H9 (cell line): ENCODE measurements around the gene NSUN2. TPM values are rescaled to one million over a fixed set of nuclear protein-coding genes. Genes with fewer than 3 reads are reported as not detected.

Experiments used
- DNase-seq: peaks from one replicate; pipeline ENCODE4 v3.0.0-alpha.2; 2017
- H2AFZ ChIP-seq: one replicate; pipeline ENCODE4 v1.6.1; 2013; ENCODE audit warnings: mild to moderate bottlenecking, low read length, control low read depth, moderate library complexity
- H2AK5ac ChIP-seq: 2 replicates; pipeline ENCODE4 v1.6.1; 2013; ENCODE audit warnings: low read length, control low read depth, mixed read lengths; ENCODE audit not compliant: insufficient read length
- H2BK120ac ChIP-seq: one replicate; pipeline ENCODE4 v1.6.1; 2013; ENCODE audit warnings: low read depth, mild to moderate bottlenecking, low read length, control low read depth, inconsistent platforms; ENCODE audit not compliant: poor library complexity, severe bottlenecking
- H2BK12ac ChIP-seq: 2 replicates; pipeline ENCODE4 v1.6.1; 2013; ENCODE audit warnings: low read length, control low read depth, mixed read lengths, low read depth; ENCODE audit not compliant: insufficient read length
- H2BK15ac ChIP-seq: 2 replicates; pipeline ENCODE4 v1.6.1; 2013; ENCODE audit warnings: low read depth, low read length, control low read depth
- H2BK20ac ChIP-seq: one replicate; pipeline ENCODE4 v1.6.1; 2013; ENCODE audit warnings: low read depth, mild to moderate bottlenecking, low read length, control low read depth, inconsistent platforms; ENCODE audit not compliant: poor library complexity, severe bottlenecking
- H2BK5ac ChIP-seq: 2 replicates; pipeline ENCODE4 v1.6.1; 2013; ENCODE audit warnings: low read length, control low read depth, mixed read lengths; ENCODE audit not compliant: insufficient read length
- H3K14ac ChIP-seq: 2 replicates; pipeline ENCODE4 v1.6.1; 2013; ENCODE audit warnings: low read length, control low read depth; ENCODE audit not compliant: insufficient read depth
- H3K18ac ChIP-seq: 2 replicates; pipeline ENCODE4 v1.6.1; 2013; ENCODE audit warnings: low read depth, mild to moderate bottlenecking, mixed read lengths, low read length, control low read depth; ENCODE audit not compliant: insufficient read length
- H3K23ac ChIP-seq: 2 replicates; pipeline ENCODE4 v1.6.1; 2013; ENCODE audit warnings: low read length, control low read depth, mixed read lengths, low read depth; ENCODE audit not compliant: insufficient read length
- H3K23me2 ChIP-seq: 2 replicates; pipeline ENCODE4 v1.6.1; 2013; ENCODE audit warnings: low read depth, mild to moderate bottlenecking, mixed read lengths, low read length, control low read depth; ENCODE audit not compliant: insufficient read length, poor library complexity, severe bottlenecking
- H3K27ac ChIP-seq: 2 replicates; pipeline ENCODE4 v1.5.1; 2013; ENCODE audit warnings: low read length, control low read depth, mixed read lengths, low read depth; ENCODE audit not compliant: insufficient read length
- H3K27me3 ChIP-seq: 2 replicates; pipeline ENCODE4 v1.6.1; 2013; ENCODE audit warnings: low read length, control low read depth, inconsistent platforms; ENCODE audit not compliant: insufficient read depth
- H3K4ac ChIP-seq: 2 replicates; pipeline ENCODE4 v1.6.1; 2013; ENCODE audit warnings: low read depth, mild to moderate bottlenecking, control low read depth, inconsistent platforms, low read length, moderate library complexity
- H3K4me1 ChIP-seq: 2 replicates; pipeline ENCODE4 v1.6.1; 2013; ENCODE audit warnings: low read length, control low read depth, inconsistent platforms; ENCODE audit not compliant: insufficient read depth
- H3K4me2 ChIP-seq: 2 replicates; pipeline ENCODE4 v1.6.1; 2013; ENCODE audit warnings: low read length, control low read depth, mixed read lengths; ENCODE audit not compliant: insufficient read length, insufficient read depth
- H3K56ac ChIP-seq: 2 replicates; pipeline ENCODE4 v1.6.1; 2013; ENCODE audit warnings: low read depth, mild to moderate bottlenecking, mixed read lengths, low read length, control low read depth; ENCODE audit not compliant: insufficient read length
- H3K79me1 ChIP-seq: 2 replicates; pipeline ENCODE4 v1.6.1; 2013; ENCODE audit warnings: low read depth, mild to moderate bottlenecking, moderate library complexity, low read length, control low read depth, inconsistent platforms; ENCODE audit not compliant: insufficient read depth, poor library complexity, severe bottlenecking
- H3K79me2 ChIP-seq: 2 replicates; pipeline ENCODE4 v1.6.1; 2013; ENCODE audit warnings: low read length, control low read depth, inconsistent platforms; ENCODE audit not compliant: insufficient read depth
- H3K9ac ChIP-seq: 2 replicates; pipeline ENCODE4 v1.6.1; 2013; ENCODE audit warnings: low read length, control low read depth, mixed read lengths; ENCODE audit not compliant: insufficient read length; ENCODE audit errors: extremely low read depth
- H3K9me3 ChIP-seq: one replicate; pipeline ENCODE4 v1.6.1; 2013; ENCODE audit warnings: low read depth, low read length, inconsistent platforms; ENCODE audit not compliant: control insufficient read depth
- H3T11ph ChIP-seq: one replicate; pipeline ENCODE4 v1.6.1; 2013; ENCODE audit warnings: mild to moderate bottlenecking, low read length, control low read depth, inconsistent platforms
- H4K20me1 ChIP-seq: one replicate; pipeline ENCODE4 v1.6.1; 2013; ENCODE audit not compliant: control insufficient read depth, insufficient read length, insufficient read depth
- H4K5ac ChIP-seq: 2 replicates; pipeline ENCODE4 v1.6.1; 2013; ENCODE audit warnings: low read depth, mild to moderate bottlenecking, mixed read lengths, low read length, control low read depth; ENCODE audit not compliant: insufficient read length
- H4K8ac ChIP-seq: replicated peaks from 2 replicates; pipeline ENCODE4 v1.6.1; 2013; ENCODE audit warnings: low read length, control low read depth, mixed read lengths, low read depth; ENCODE audit not compliant: insufficient read length
- H4K91ac ChIP-seq: 2 replicates; pipeline ENCODE4 v1.6.1; 2013; ENCODE audit warnings: low read depth, mild to moderate bottlenecking, moderate library complexity, mixed read lengths, low read length, control low read depth; ENCODE audit not compliant: insufficient read length
- H3K27ac Mint-ChIP-seq, 3 experiments: 2 replicates in 2 of 3; 3 replicates in 1 of 3; pipeline ENCODE4 v1.8.0; 2020 to 2021; ENCODE audit warnings: mixed read lengths in 3 of 3, mild to moderate bottlenecking in 1 of 3, moderate library complexity in 1 of 3
- H3K27me3 Mint-ChIP-seq: 2 replicates; pipeline ENCODE4 v1.8.0; 2021; ENCODE audit warnings: low read depth, mild to moderate bottlenecking, moderate library complexity, mixed read lengths
- H3K36me3 Mint-ChIP-seq, 3 experiments: 2 replicates in 2 of 3; 3 replicates in 1 of 3; pipeline ENCODE4 v1.8.0; 2020 to 2021; ENCODE audit warnings: low read depth in 3 of 3, mixed read lengths in 3 of 3; ENCODE audit not compliant: insufficient read depth in 1 of 3
- H3K4me1 Mint-ChIP-seq, 2 experiments: 2 replicates each; pipeline ENCODE4 v1.8.0; 2020; ENCODE audit warnings: mixed read lengths in 2 of 2
- H3K4me3 Mint-ChIP-seq, 2 experiments: 2 replicates in 1 of 2; 3 replicates in 1 of 2; pipeline ENCODE4 v1.8.0; 2020 to 2021; ENCODE audit warnings: mild to moderate bottlenecking in 2 of 2, mixed read lengths in 2 of 2, moderate library complexity in 1 of 2
- H3K9me3 Mint-ChIP-seq, 2 experiments: 2 replicates in 1 of 2; 3 replicates in 1 of 2; pipeline ENCODE4 v1.8.0; 2020; ENCODE audit warnings: mild to moderate bottlenecking in 2 of 2, mixed read lengths in 2 of 2, moderate library complexity in 1 of 2
- whole genome bisulfite sequencing: extraction: QIAGEN DNeasy Blood & Tissue Kit; methylation state at CpG from one replicate; pipeline ENCODE4 v1.1.7; 2013; ENCODE audit warnings: missing lambda C conversion rate, low lambda C conversion rate, mixed read lengths; ENCODE audit not compliant: insufficient read length; ENCODE audit errors: extremely low coverage; 5-methylcytosine and 5-hydroxymethylcytosine counted together
- total RNA-seq: library from RNA; stranded (reverse); gene quantifications from 2 replicates; pipeline ENCODE4 v1.2.1, GENCODE V29; 2021
- TF ChIP-seq, protein P1 (sequence below): fragments of 200-600 bp; sonication (generic); conservative IDR thresholded peaks from 3 replicates; pipeline ENCODE4 v1.8.0; 2021; ENCODE audit warnings: antibody characterized with exemption, mild to moderate bottlenecking

Gene NSUN2
- total RNA-seq, 1 experiment from 2014 or later: 115 TPM

DNA sequence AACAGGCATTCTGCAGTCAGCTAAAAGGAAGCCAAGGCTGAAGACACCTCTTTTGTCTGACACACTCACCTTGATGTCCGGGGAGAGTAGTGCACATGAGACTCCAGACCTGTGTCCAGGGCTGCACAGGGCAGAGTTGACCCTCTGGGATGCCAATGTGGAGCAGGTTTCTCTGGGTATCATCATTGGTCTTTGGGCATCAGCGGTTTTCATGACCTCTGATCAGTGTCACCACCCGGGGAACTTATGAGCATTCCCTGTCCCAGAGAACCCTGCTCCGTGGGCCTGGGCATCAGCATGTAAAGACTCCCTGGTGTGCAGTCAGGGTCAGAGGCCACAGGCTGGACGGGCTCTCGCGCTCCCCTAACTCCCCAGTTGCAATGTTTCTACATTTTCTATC, 80.2 kb downstream of the NSUN2 start:
- no peak overlapping the region for H2BK12ac ChIP-seq
- H2BK5ac ChIP-seq: no peak overlapping the region
- no peak overlapping the region for H3T11ph ChIP-seq
- Mint-ChIP-seq H3K4me1 (no peaks in the 10 kb centered on the region), H3K36me3 (peaks cover 0 to 3% (median 0%) of the 10 kb centered on the region in 3 experiments; a peak in 3 of 7 replicates), H3K27me3 (peaks cover 14% of the 10 kb centered on the region), H3K4me3 (no peak overlapping the region), H3K27ac (no peak overlapping the region), H3K9me3 (peaks cover 8 to 11% of the 10 kb centered on the region in 2 experiments)
- no peaks in the 10 kb centered on the region for H3K23me2 ChIP-seq
- H2BK20ac ChIP-seq: no peak overlapping the region
- DNase-seq: no peak
- no peak overlapping the region for H4K8ac ChIP-seq
- H2AK5ac ChIP-seq: no peak overlapping the region
- H3K4me2 ChIP-seq: no peak overlapping the region
- no peak overlapping the region for H2BK120ac ChIP-seq
- no peaks in the 10 kb centered on the region for H3K9me3 ChIP-seq
- H3K4ac ChIP-seq: no peak overlapping the region
- no peak overlapping the region for H3K56ac ChIP-seq
- H3K27ac ChIP-seq: no peak overlapping the region
- H4K91ac ChIP-seq: no peak overlapping the region
- H2BK15ac ChIP-seq: no peak overlapping the region
- H3K4me1 ChIP-seq: no peaks in the 10 kb centered on the region
- H3K79me1 ChIP-seq: no peaks in the 10 kb centered on the region
- H3K23ac ChIP-seq: no peak overlapping the region
- no peak overlapping the region for H2AFZ ChIP-seq
- no peaks in the 10 kb centered on the region for H3K79me2 ChIP-seq
- no peak overlapping the region for H3K18ac ChIP-seq
- TF ChIP-seq, protein P1, sequence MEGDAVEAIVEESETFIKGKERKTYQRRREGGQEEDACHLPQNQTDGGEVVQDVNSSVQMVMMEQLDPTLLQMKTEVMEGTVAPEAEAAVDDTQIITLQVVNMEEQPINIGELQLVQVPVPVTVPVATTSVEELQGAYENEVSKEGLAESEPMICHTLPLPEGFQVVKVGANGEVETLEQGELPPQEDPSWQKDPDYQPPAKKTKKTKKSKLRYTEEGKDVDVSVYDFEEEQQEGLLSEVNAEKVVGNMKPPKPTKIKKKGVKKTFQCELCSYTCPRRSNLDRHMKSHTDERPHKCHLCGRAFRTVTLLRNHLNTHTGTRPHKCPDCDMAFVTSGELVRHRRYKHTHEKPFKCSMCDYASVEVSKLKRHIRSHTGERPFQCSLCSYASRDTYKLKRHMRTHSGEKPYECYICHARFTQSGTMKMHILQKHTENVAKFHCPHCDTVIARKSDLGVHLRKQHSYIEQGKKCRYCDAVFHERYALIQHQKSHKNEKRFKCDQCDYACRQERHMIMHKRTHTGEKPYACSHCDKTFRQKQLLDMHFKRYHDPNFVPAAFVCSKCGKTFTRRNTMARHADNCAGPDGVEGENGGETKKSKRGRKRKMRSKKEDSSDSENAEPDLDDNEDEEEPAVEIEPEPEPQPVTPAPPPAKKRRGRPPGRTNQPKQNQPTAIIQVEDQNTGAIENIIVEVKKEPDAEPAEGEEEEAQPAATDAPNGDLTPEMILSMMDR: no peak
- H3K9ac ChIP-seq: no peak overlapping the region
- no peaks in the 10 kb centered on the region for H3K27me3 ChIP-seq
- no peak overlapping the region for H4K5ac ChIP-seq
- no peaks in the 10 kb centered on the region for H4K20me1 ChIP-seq
- no CpG with 5 or more reads among the region's 7 CpGs for WGBS
- no peak overlapping the region for H3K14ac ChIP-seq
